WERI-Rb-1 (cell line): ENCODE results near the gene SLC15A2.

ENCODE experiments used
- DNase-seq: peaks from one replicate; pipeline ENCODE4 v3.0.0-alpha.2; 2020
- H3K27ac ChIP-seq: fragments of 250-450 bp; sonication (Bioruptor Pico); 2 replicates; pipeline ENCODE4 v1.5.1; 2020; ENCODE audit warnings: mild to moderate bottlenecking, moderate library complexity
- H3K27me3 ChIP-seq: fragments of 250-450 bp; sonication (Bioruptor Pico); 2 replicates; pipeline ENCODE4 v1.5.1; 2021; ENCODE audit warnings: mild to moderate bottlenecking, low read depth, moderate library complexity; ENCODE audit not compliant: insufficient read depth, severe bottlenecking
- H3K36me3 ChIP-seq: fragments of 250-450 bp; sonication (Bioruptor Pico); 2 replicates; pipeline ENCODE4 v1.5.1; 2020; ENCODE audit warnings: mild to moderate bottlenecking, moderate library complexity
- H3K4me3 ChIP-seq: 2 replicates; pipeline ENCODE4 v1.5.1; 2011; ENCODE audit warnings: low read depth, mild to moderate bottlenecking, control low read depth, low read length
- H3K9me3 ChIP-seq: fragments of 250-450 bp; sonication (Bioruptor Pico); 2 replicates; pipeline ENCODE4 v1.5.1; 2021; ENCODE audit warnings: mild to moderate bottlenecking, moderate library complexity; ENCODE audit not compliant: severe bottlenecking
- CTCF ChIP-seq: IDR thresholded peaks from 2 replicates; pipeline ENCODE4 v1.5.1; 2011; ENCODE audit warnings: low read depth, mild to moderate bottlenecking, control low read depth, inconsistent platforms, low read length

The SLC15A2 gene

GRCh38 chr3:121863801-121864200, 30.4 kb upstream of the SLC15A2 start:
- Histone ChIP-seq H3K27ac (no peak overlapping the region), H3K4me3 (no peak overlapping the region), H3K36me3 (no peaks in the 10 kb centered on the region), H3K9me3 (no peaks in the 10 kb centered on the region), H3K27me3 (no peaks in the 10 kb centered on the region)
- TF ChIP-seq CTCF, result no peak
- no peak for DNase-seq

GRCh38 chr3:121869736-121870135, 24.5 kb upstream of the SLC15A2 start:
- Histone ChIP-seq H3K9me3 (no peaks in the 10 kb centered on the region), H3K27ac (no peak overlapping the region), H3K36me3 (no peaks in the 10 kb centered on the region), H3K27me3 (no peaks in the 10 kb centered on the region), H3K4me3 (no peak overlapping the region)
- TF ChIP-seq CTCF, result no peak
- no peak for DNase-seq

- Histone ChIP-seq H3K36me3 (no peaks in the 10 kb centered on the region), H3K27ac (no peak overlapping the region), H3K9me3 (no peaks in the 10 kb centered on the region), H3K27me3 (no peaks in the 10 kb centered on the region), H3K4me3 (no peak overlapping the region)
- TF ChIP-seq CTCF, result no peak
- DNase-seq, result no peak
Observed at GRCh38 chr3:121870717-121871116, 23.5 kb upstream of the SLC15A2 start.

- H3K27ac ChIP-seq, result no peak overlapping the region
- no peak for DNase-seq
- H3K4me3 ChIP-seq, result no peak overlapping the region
- no peaks in the 10 kb centered on the region for H3K36me3 ChIP-seq
- no peaks in the 10 kb centered on the region for H3K27me3 ChIP-seq
- H3K9me3 ChIP-seq, result no peaks in the 10 kb centered on the region
- no peak for TF ChIP-seq CTCF
Observed at GRCh38 chr3:121871430-121871829, 22.8 kb upstream of the SLC15A2 start.

DNA sequence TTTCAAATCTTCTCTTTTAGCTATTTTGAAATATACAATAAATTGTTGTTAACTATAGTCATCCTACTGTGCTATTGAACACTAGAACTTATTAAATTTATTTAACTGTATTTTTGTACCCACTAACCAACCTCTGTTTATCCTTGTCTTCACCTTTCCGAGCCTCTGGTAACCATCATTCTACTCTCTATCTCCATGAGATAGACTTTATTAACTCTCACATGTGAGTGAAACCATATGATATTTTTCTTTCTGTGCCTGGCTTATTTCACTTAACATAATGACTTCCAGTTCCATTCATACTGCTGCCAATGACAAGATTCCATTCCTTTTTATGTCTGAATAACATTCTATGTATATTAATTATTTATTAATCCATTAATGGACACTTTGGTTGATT, 15.8 kb upstream of the SLC15A2 start:
- TF ChIP-seq CTCF, result no peak
- Histone ChIP-seq H3K36me3 (no peaks in the 10 kb centered on the region), H3K4me3 (no peak overlapping the region), H3K9me3 (no peaks in the 10 kb centered on the region), H3K27me3 (no peaks in the 10 kb centered on the region), H3K27ac (no peak overlapping the region)
- DNase-seq, result no peak

DNA sequence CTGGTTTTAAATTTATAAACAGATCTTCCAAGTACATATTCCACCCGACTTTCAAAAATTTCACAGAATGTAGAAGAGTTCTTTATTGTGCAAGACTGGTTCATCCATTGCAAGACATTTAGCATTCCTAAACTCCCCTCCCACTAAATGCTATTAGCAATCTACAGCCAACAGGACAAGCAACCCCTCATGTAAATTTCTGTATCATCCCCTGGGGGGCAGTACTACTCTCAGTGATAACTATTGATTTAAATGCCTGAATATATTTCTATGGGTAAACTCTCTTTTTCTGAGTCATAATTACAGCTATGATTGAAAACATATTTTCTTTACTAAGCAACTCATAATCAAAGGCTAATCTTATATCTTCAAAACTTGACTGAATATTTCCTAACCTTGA, 10.7 kb upstream of the SLC15A2 start:
- no peak; the same call in 1 of the 2 replicates for TF ChIP-seq CTCF
- Histone ChIP-seq H3K36me3 (no peaks in the 10 kb centered on the region), H3K27ac (no peak overlapping the region), H3K4me3 (no peak overlapping the region), H3K9me3 (no peaks in the 10 kb centered on the region), H3K27me3 (no peaks in the 10 kb centered on the region)
- peak; percentile 18 for DNase-seq
